Measurements from ENCODE around the gene TEDC2.

Gene TEDC2

GRCh38 chr16:2480948-2481347, 21.0 kb downstream of the TEDC2 start:
- DNase-seq = no peak

DNA sequence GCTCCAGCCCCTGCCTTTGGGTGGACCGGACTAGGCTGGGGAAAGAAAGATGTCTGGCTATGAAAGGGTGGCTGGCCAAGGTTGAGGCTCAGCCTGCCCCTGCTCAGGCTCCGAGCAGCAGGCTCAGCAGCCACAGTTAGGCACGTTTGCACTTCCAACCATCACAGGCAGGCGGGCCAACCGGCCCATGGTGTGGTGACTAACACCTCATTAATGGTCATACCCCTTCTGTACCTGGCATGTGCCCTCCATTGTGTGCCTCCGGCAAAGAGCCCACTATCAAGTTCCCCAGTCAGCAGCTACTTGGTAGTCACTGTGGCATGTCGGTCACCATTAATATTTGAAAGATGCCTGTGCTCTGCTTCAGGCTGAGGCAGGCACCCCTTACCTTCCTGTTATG, 21.8 kb downstream of the TEDC2 start:
- no peak for DNase-seq

DNA sequence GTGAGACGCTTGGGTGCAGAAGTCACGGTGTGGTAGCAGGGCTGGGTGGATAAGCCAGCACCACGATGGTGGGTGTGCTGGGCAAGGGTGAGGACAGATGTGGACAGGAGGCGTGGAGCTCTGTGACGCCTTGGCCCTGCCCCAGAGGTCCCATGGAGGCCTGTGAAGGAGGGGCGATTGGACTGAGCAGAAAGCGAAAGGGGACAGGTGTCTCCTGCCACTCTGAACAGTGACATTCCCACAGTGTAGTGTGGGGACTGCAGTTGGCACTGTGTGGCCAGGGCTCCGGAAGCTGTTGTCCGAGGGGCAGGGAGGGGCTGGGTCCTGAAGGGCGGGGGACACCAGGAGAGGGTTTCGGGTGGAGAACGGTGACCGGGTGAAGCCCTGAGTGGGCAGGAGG, 22.3 kb downstream of the TEDC2 start:
- no peak for DNase-seq

- DNase-seq = no peak
Observed at GRCh38 chr16:2482708-2483534, 23.0 kb downstream of the TEDC2 start.

DNA sequence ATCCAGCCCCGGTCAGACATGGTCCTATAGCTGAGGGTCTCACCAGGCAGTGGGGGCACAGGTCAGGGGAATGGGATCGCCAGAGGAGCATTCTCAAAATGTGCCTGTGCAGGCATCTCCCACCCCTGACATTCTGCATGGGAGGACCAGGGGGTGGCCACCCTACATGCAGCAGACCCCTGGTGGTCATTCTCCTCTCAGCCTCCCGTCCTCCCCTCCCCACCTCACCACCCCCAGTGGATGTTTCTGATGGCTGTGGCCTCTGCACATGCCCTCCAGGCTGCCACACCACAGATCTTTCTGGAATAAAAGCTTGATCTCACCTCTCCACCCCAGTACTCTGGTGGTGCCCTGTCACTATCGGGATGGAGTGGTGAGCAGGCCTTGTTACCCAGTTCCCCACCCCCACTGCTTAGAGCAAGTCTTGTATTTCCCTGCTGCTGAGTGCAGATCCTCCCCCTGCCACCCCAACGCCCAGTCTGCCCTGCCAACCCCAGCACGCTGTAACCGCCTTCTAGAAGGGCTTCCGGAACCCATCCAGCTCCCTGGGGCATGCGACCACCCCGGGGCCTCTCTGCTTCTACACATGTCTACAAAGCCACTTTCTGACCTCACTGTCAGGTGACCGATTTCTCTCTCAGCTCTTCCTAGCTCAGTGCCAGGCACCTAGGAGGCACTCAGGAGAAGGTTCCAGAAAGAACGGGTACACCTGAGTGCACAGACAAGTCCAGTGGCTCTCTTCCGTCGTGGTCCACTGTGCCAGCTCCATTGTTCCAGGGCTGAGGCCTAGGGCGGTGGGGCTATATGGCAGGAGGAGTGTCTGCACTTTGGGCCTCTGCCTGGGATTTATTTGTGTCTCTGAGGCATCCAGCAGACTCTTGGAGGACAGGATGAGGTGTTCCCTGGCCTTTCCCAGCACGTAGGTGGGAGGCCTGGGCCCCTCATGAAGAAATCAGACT, 24.3 kb downstream of the TEDC2 start:
- no peak for DNase-seq

DNA sequence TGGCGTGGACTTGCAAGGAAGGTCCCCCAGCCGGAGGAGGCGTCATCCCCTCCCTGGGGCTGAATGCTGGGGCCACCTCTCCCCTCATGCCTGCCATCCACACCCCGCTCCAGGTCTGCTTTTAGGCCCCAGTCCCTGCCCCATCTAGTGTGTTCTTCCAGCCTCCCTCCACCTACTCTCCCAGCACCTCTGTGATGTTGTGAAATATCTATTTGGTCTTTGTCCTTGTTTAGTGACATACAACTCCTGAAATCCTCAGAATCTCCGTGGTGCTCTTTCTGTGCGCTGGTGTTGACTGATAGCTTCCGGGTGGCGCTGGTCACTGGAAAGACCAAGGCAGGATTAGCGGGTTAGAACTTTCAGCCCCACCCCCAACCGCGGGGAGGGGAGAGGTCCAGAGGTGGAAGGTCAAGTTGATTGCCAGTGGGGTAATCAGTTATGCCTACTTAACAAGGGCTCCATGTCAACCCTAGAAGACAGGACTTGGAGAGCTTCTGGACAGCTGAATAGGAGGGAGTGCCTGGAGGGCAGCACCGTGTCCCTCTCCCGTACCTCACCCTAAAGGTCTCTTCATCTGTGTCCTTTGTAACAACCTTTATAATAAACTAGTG, 25.1 kb downstream of the TEDC2 start:
- no peak for DNase-seq

- DNase-seq = no peak
Observed at GRCh38 chr16:2485811-2486507, 26.1 kb downstream of the TEDC2 start.

DNA sequence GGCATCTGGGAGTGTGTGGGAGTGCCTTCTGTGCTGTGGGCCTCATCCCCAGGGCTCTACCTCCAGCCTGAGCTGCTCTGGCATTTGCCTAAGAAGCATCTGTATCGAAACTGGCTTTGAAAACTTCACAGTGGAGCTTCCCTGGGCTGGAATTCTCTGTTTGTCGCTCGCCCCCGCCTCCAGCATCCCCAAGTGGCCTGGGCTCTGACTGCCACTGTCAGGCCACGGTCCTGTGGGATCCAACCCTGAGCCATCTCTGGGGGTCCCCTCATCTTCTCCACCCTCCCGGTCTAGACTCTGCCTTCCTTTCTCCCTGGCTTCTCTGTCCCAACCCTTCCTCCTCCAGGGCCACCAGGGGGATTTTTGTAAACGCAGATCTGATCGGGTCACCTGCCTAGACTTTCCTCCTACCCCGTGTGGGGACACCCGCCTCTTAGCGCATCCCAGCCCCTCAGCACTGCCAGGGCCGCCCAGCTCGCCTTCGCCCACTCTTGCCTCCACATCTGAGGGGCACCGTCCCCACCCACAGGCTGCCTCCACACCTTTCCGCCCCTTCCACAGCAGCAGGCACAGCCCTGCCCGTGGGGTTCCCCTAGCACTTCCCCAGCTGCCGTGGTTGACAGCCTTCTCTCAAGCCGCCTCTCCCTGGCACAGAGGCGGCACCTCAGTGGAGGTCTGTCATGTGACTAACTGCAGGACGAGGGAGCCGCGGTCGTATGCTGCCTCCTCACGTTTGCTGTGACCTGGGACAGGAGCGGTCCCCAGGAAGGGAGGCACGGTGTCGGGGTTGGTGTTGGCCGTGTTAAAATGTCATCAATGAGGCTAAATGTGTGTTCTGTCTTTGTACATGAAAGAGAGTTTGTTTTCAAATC, 27.0 kb downstream of the TEDC2 start:
- peak; percentile 74 for DNase-seq

- DNase-seq = no peak
Observed at GRCh38 chr16:2487517-2487842, 27.6 kb downstream of the TEDC2 start.

GRCh38 chr16:2487903-2488531, 28.1 kb downstream of the TEDC2 start:
- no peak for DNase-seq

GRCh38 chr16:2489581-2489980, 29.7 kb downstream of the TEDC2 start:
- no peak for DNase-seq

DNA sequence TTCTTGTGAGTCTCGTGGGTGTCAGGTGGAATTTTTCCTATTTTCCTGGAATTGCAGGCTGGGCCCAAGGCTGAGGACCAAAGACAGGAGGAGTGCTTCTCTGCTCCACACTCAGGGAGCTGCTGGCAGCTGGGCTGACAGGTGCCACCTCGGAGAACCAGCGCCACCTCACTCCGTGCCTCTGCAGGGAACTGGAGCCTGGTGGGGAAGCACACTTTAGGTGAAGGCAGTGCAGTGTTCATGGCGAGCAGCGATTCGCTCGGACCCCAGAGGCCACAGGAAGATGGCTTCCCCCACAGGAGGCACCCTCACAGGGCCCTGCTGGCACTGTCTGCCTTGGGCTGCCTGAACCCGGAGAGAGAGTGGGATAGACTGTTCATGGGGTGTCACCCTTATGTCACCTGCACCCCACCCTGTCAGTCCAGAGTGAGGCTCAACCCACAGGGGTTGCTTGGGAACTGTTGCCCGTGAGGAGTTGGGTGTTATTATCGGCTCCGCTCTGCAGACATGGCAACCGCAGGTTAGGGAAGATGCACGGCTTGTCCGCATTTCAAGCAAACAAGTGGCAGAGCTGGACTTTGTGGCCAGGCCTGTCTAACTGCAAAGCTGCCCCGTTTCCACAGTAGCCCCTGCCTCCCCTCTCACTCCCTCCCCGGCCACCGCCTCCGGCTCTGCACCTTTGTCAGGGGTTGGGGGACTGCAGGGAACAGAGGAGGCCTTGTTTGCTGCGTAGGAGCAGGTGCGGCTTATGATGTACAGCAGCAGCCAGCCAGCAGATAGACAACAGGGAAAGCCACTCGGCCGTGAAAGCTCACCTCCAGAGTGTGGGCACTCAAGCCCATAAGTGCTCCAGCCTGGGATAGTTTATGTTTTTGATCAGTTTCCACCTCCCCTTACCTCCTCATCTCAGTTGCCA, 30.5 kb downstream of the TEDC2 start:
- no peak for DNase-seq

DNA sequence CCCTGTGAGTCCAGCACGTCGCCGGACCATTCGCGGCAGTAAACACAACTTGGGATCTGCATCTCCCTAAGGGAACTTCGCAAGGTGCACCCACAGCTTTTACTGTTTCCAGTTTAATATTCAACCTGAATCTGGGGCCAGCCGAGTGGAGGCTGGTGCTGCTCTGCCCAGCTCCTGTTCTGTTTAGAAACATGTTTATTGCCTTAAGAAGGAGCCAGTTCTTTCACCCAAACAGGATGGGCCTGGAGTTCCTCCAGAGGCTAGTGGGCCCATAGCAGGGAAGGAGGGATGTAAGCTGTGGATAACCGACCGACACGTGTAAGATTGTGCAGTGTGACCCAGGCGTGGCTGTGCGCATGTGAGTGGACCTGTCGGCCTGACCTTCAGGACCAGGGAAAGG, 32.4 kb downstream of the TEDC2 start:
- no peak for DNase-seq

GRCh38 chr16:2493605-2494004, 33.7 kb downstream of the TEDC2 start:
- DNase-seq = no peak

DNA sequence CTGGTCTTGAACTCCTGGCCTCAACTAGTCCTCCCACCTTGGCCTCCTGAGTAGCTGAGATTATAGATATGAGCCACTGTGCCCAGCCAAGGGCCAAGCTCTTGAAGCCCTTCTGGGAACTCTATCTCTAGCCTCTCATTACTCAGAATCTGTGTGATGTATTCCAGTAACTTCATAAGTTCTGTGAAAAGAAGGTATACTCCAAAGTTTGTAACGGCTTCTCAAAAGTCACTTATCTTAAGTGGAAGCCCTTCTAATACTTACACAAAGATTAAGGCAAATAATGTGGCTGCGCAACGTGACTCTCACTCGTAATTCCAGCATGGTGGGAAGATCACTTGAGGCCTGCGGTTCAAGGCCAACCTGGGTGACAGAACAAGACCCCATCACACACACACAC, 34.7 kb downstream of the TEDC2 start:
- DNase-seq = no peak

DNA sequence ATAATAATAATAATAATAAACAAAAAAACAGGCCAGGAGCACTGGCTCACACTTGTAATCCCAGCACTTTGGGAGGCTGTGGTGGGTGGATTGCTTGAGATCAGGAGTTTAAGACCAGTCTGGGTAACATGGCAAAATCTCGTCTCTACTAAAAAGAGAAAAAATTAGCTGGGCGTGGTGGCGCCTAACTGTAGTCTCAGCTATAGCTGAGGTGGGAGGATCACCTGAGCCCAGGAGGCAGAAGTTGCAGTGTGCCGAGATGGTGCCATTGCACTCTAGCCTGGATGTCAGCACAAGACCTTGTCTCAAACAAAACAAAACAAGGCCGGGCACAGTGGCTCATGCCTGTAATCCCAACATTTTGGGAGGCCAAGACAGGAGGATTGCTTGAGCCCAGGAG, 35.1 kb downstream of the TEDC2 start:
- DNase-seq = no peak

DNA sequence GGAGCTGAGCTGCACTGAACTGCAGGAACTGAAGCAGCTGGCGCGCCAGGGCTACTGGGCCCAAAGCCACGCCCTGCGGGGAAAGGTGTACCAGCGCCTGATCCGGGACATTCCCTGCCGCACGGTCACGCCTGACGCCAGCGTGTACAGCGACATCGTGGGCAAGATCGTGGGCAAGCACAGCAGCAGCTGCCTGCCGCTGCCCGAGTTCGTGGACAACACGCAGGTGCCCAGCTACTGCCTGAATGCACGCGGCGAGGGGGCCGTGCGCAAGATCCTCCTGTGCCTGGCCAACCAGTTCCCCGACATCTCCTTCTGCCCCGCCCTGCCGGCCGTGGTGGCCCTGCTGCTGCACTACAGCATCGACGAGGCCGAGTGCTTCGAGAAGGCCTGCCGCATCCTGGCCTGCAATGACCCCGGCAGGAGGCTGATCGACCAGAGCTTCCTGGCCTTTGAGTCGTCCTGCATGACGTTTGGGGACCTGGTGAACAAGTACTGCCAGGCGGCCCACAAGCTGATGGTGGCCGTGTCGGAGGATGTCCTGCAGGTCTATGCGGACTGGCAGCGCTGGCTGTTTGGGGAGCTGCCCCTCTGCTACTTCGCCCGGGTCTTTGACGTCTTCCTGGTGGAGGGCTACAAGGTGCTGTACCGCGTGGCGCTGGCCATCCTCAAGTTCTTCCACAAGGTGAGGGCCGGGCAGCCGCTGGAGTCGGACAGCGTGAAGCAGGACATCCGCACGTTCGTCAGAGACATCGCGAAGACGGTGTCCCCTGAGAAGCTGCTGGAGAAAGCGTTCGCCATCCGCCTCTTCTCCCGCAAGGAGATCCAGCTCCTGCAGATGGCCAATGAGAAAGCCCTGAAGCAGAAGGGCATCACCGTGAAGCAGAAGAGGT, 36.6 kb downstream of the TEDC2 start:
- no peak for DNase-seq

- DNase-seq = no peak
Observed at GRCh38 chr16:2497116-2497630, 37.3 kb downstream of the TEDC2 start.

Measured in activated CD4-positive, alpha-beta T cell treated with anti-CD3 and anti-CD28 coated beads, Interleukin-2, amount 50 U/mL, for 16 hours (primary cell).